ENCODE measurements around the gene NEMF. TPM values are rescaled to one million over a fixed set of nuclear protein-coding genes. Genes with fewer than 3 reads are reported as not detected.
"Not testable (repeated sequence)": the region's sequence is repeated elsewhere in the genome, so short reads cannot be mapped to it uniquely, and the experiment has no call there.

Gene NEMF
- total RNA-seq, 1 experiment from 2014 or later, result 35.8 TPM

- H3K4me3 ChIP-seq (ENCODE audit: insufficient read depth, low read depth, low read length), result peak overlapping the region; percentile 89
- H3K36me3 ChIP-seq (replicated peaks; ENCODE audit: control insufficient read depth, insufficient read depth, low read length), result no peaks in the 10 kb centered on the region
- no peaks in the 10 kb centered on the region for H3K27me3 ChIP-seq (ENCODE audit: control insufficient read depth, insufficient read depth, low read length)
- DNase-seq, result peak; percentile 15
Measured at GRCh38 chr14:49766839-49767238, 85.7 kb downstream of the NEMF start.

GRCh38 chr14:49761839-49762551 is 90.6 kb downstream of the NEMF start:
- Histone ChIP-seq H3K36me3 (replicated peaks; ENCODE audit: control insufficient read depth, insufficient read depth, low read length) (no peaks in the 10 kb centered on the region), H3K4me3 (ENCODE audit: insufficient read depth, low read depth, low read length) (no peak overlapping the region), H3K27me3 (ENCODE audit: control insufficient read depth, insufficient read depth, low read length) (no peaks in the 10 kb centered on the region)
- no peak for DNase-seq

GRCh38 chr14:49755378-49755777 is 97.2 kb downstream of the NEMF start:
- Histone ChIP-seq H3K36me3 (replicated peaks; ENCODE audit: control insufficient read depth, insufficient read depth, low read length) (no peaks in the 10 kb centered on the region), H3K27me3 (ENCODE audit: control insufficient read depth, insufficient read depth, low read length) (no peaks in the 10 kb centered on the region; the same call in 1 of the 2 replicates)
- DNase-seq, result no peak

GRCh38 chr14:49754570-49755097 is 98.0 kb downstream of the NEMF start:
- no peak overlapping the region for H3K4me3 ChIP-seq (ENCODE audit: insufficient read depth, low read depth, low read length)
- DNase-seq, result no peak
- no peaks in the 10 kb centered on the region for H3K36me3 ChIP-seq (replicated peaks; ENCODE audit: control insufficient read depth, insufficient read depth, low read length)
- H3K27me3 ChIP-seq (ENCODE audit: control insufficient read depth, insufficient read depth, low read length), result no peaks in the 10 kb centered on the region; the same call in 1 of the 2 replicates

More at GRCh38 chr14:49755378-49755777, 97.2 kb downstream of the NEMF start:
- H3K4me3 ChIP-seq (ENCODE audit: insufficient read depth, low read depth, low read length), result no peak overlapping the region

- not testable (repeated sequence) for H3K4me3 ChIP-seq (ENCODE audit: insufficient read depth, low read depth, low read length); DNase-seq; H3K27me3 ChIP-seq (ENCODE audit: control insufficient read depth, insufficient read depth, low read length); H3K36me3 ChIP-seq (replicated peaks; ENCODE audit: control insufficient read depth, insufficient read depth, low read length)
Measured at GRCh38 chr14:49746476-49746875, 106.1 kb downstream of the NEMF start.

- H3K36me3 ChIP-seq (replicated peaks; ENCODE audit: control insufficient read depth, insufficient read depth, low read length), result no peaks in the 10 kb centered on the region
- no peak for DNase-seq
- H3K27me3 ChIP-seq (ENCODE audit: control insufficient read depth, insufficient read depth, low read length), result no peaks in the 10 kb centered on the region; the same call in 1 of the 2 replicates
- no peak overlapping the region for H3K4me3 ChIP-seq (ENCODE audit: insufficient read depth, low read depth, low read length)
Measured at GRCh38 chr14:49745191-49745590, 107.4 kb downstream of the NEMF start.

- H3K36me3 ChIP-seq (replicated peaks; ENCODE audit: control insufficient read depth, insufficient read depth, low read length); H3K4me3 ChIP-seq (ENCODE audit: insufficient read depth, low read depth, low read length); DNase-seq; H3K27me3 ChIP-seq (ENCODE audit: control insufficient read depth, insufficient read depth, low read length): not testable (repeated sequence)
Measured at GRCh38 chr14:49735669-49736068, 116.9 kb downstream of the NEMF start.

GRCh38 chr14:49733836-49734235 is 118.8 kb downstream of the NEMF start:
- H3K27me3 ChIP-seq (ENCODE audit: control insufficient read depth, insufficient read depth, low read length), result no peaks in the 10 kb centered on the region
- DNase-seq, result no peak
- H3K36me3 ChIP-seq (replicated peaks; ENCODE audit: control insufficient read depth, insufficient read depth, low read length), result no peaks in the 10 kb centered on the region
- no peak overlapping the region for H3K4me3 ChIP-seq (ENCODE audit: insufficient read depth, low read depth, low read length)

GRCh38 chr14:49732896-49733295 is 119.7 kb downstream of the NEMF start:
- Histone ChIP-seq H3K27me3 (ENCODE audit: control insufficient read depth, insufficient read depth, low read length) (no peaks in the 10 kb centered on the region), H3K36me3 (replicated peaks; ENCODE audit: control insufficient read depth, insufficient read depth, low read length) (no peaks in the 10 kb centered on the region), H3K4me3 (ENCODE audit: insufficient read depth, low read depth, low read length) (no peak overlapping the region)
- DNase-seq, result no peak

Other genes starting within 250 kb of the NEMF start
- gene RPL36AL, start 232.2 kb downstream of the NEMF start, total RNA-seq (2014; rRNA removed; shearing (Covaris generic)), result 145 and 167 TPM in 2 replicates
- gene MGAT2, start 232.0 kb downstream of the NEMF start, total RNA-seq (2014; rRNA removed; shearing (Covaris generic)), result 29.4 and 35.9 TPM in 2 replicates
- 28.2 and 28.9 TPM in 2 replicates for gene DNAAF2, start 217.5 kb downstream of the NEMF start, total RNA-seq (2014; rRNA removed; shearing (Covaris generic))
- gene POLE2, start 164.6 kb downstream of the NEMF start, total RNA-seq (2014; rRNA removed; shearing (Covaris generic)), result 30.8 and 36.5 TPM in 2 replicates
- gene KLHDC1, start 159.7 kb downstream of the NEMF start, total RNA-seq (2014; rRNA removed; shearing (Covaris generic)), result 0.07 and 0.38 TPM in 2 replicates
- gene KLHDC2, start 84.6 kb downstream of the NEMF start, total RNA-seq (2014; rRNA removed; shearing (Covaris generic)), result 71.5 and 102 TPM in 2 replicates
- gene ARF6, start 40.3 kb upstream of the NEMF start, total RNA-seq (2014; rRNA removed; shearing (Covaris generic)), result 38.6 and 40.4 TPM in 2 replicates